Astrocyte (in vitro differentiated cells and primary cell): Measurements from ENCODE around the gene CFAP210. TPM values are rescaled to one million over a fixed set of nuclear protein-coding genes. Genes with fewer than 3 reads are reported as not detected.

Experiments
- DNase-seq: peaks from one replicate; pipeline ENCODE4 v3.0.0-alpha.2; 2010; ENCODE audit warnings: low read depth
- FAIRE-seq: peaks from 2 replicates; lab custom pipeline; 2011; peaks lifted over from hg19 to GRCh38; lab: Jason Lieb, UNC
- H2AFZ ChIP-seq: 2 replicates; pipeline ENCODE4 v1.6.0; 2012; ENCODE audit warnings: low read depth, low read length, inconsistent platforms
- H3K27ac ChIP-seq: 2 replicates; pipeline ENCODE4 v1.5.1; 2011; ENCODE audit warnings: low read depth, low read length, inconsistent platforms
- H3K27me3 ChIP-seq: 2 replicates; pipeline ENCODE4 v1.6.0; 2011; ENCODE audit warnings: low read length, inconsistent platforms; ENCODE audit not compliant: insufficient read depth
- H3K36me3 ChIP-seq: 2 replicates; pipeline ENCODE4 v1.5.1; 2011; ENCODE audit warnings: low read length, inconsistent platforms; ENCODE audit not compliant: insufficient read depth
- H3K4me1 ChIP-seq: 2 replicates; pipeline ENCODE4 v1.5.1; 2011; ENCODE audit warnings: low read length, inconsistent platforms; ENCODE audit not compliant: insufficient read depth
- H3K4me2 ChIP-seq: 2 replicates; pipeline ENCODE4 v1.6.0; 2012; ENCODE audit warnings: low read length, inconsistent platforms
- H3K4me3 ChIP-seq: 2 replicates; pipeline ENCODE4 v1.5.1; 2011; ENCODE audit warnings: low read depth, mild to moderate bottlenecking, low read length, inconsistent platforms; ENCODE audit not compliant: insufficient read depth
- H3K79me2 ChIP-seq: 2 replicates; pipeline ENCODE4 v1.6.0; 2012; ENCODE audit warnings: mild to moderate bottlenecking, low read length, inconsistent platforms; ENCODE audit not compliant: insufficient read depth
- H3K9ac ChIP-seq: 2 replicates; pipeline ENCODE4 v1.6.0; 2012; ENCODE audit warnings: mild to moderate bottlenecking, low read length, inconsistent platforms
- H3K9me3 ChIP-seq: 2 replicates; pipeline ENCODE4 v1.5.1; 2012; ENCODE audit warnings: low read depth, mild to moderate bottlenecking, low read length, inconsistent platforms; ENCODE audit not compliant: insufficient read depth
- H4K20me1 ChIP-seq: 2 replicates; pipeline ENCODE4 v1.6.0; 2012; ENCODE audit warnings: low read length, inconsistent platforms; ENCODE audit not compliant: insufficient read depth
- H3K27ac Mint-ChIP-seq: one replicate; pipeline ENCODE4 v1.8.0; 2021; ENCODE audit warnings: mild to moderate bottlenecking, mixed read lengths; ENCODE audit not compliant: unreplicated experiment
- H3K27me3 Mint-ChIP-seq: one replicate; pipeline ENCODE4 v1.8.0; 2021; ENCODE audit warnings: low read depth, mixed read lengths; ENCODE audit not compliant: unreplicated experiment
- H3K36me3 Mint-ChIP-seq: one replicate; pipeline ENCODE4 v1.8.0; 2021; ENCODE audit warnings: low read depth, mixed read lengths; ENCODE audit not compliant: unreplicated experiment
- H3K4me1 Mint-ChIP-seq: one replicate; pipeline ENCODE4 v1.8.0; 2021; ENCODE audit warnings: low read depth, mixed read lengths; ENCODE audit not compliant: unreplicated experiment
- H3K4me3 Mint-ChIP-seq: one replicate; pipeline ENCODE4 v1.8.0; 2021; ENCODE audit warnings: mild to moderate bottlenecking, moderate library complexity, mixed read lengths; ENCODE audit not compliant: unreplicated experiment
- H3K9me3 Mint-ChIP-seq: one replicate; pipeline ENCODE4 v1.8.0; 2021; ENCODE audit warnings: mild to moderate bottlenecking, mixed read lengths; ENCODE audit not compliant: unreplicated experiment
- CTCF ChIP-seq: IDR thresholded peaks from 2 replicates; pipeline ENCODE4 v1.5.1; 2011; ENCODE audit warnings: low read depth, mild to moderate bottlenecking, inconsistent platforms, low read length, moderate library complexity; ENCODE audit not compliant: insufficient read depth
- EZH2 ChIP-seq: IDR thresholded peaks from 2 replicates; pipeline ENCODE4 v1.6.1; 2012; ENCODE audit warnings: mild to moderate bottlenecking, low read length, inconsistent platforms; ENCODE audit not compliant: insufficient read depth
- total RNA-seq: library from RNA; stranded (reverse); gene quantifications from 2 replicates; pipeline ENCODE4 v1.2.1, GENCODE V29; 2021

CFAP210 gene
- total RNA-seq, 1 donor from 2014 or later: 0.20 TPM

- peaks cover 37% of the 10 kb centered on the region for H3K36me3 Mint-ChIP-seq
- H3K27ac Mint-ChIP-seq: no peak overlapping the region
- no peaks in the 10 kb centered on the region for H3K4me1 Mint-ChIP-seq
- H3K4me2 ChIP-seq: no peak overlapping the region
- peaks cover 38% of the 10 kb centered on the region for H3K36me3 ChIP-seq
- no peaks in the 10 kb centered on the region for H3K9me3 ChIP-seq
- no peaks in the 10 kb centered on the region for H3K4me1 ChIP-seq
- no peak overlapping the region for H3K9ac ChIP-seq
- H3K27me3 ChIP-seq: no peaks in the 10 kb centered on the region
- peaks cover 13% of the 10 kb centered on the region for H3K79me2 ChIP-seq
- H3K4me3 ChIP-seq: no peak overlapping the region
- H3K9me3 Mint-ChIP-seq: peaks cover 6% of the 10 kb centered on the region
- H2AFZ ChIP-seq: no peak overlapping the region
- TF ChIP-seq CTCF (no peak), EZH2 (no peak)
- H3K4me3 Mint-ChIP-seq: no peak overlapping the region
- H4K20me1 ChIP-seq: no peaks in the 10 kb centered on the region
- FAIRE-seq: no peak
- no peak for DNase-seq
- no peaks in the 10 kb centered on the region for H3K27me3 Mint-ChIP-seq
- no peak overlapping the region for H3K27ac ChIP-seq
Measured at GRCh38 chr2:169613876-169614275, 80.3 kb downstream of the CFAP210 start.

DNA sequence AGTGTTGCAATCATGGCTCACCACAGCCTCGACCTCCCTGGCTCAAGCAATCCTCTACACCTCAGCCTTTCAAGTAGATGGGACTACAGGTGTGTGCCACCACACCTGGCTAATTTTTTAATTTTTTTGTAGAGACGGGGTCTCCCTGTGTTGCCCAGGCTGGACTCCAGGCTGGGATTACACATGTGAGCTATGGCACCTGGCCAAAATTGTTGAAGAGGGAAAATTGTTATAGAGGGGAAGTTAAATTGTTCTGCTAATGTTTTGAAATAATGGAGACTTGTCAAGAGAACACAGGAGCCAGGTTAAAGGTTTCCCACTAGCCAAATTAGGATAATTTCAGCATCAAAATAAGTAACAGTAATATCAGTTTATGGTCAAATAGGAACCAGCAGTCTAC, 84.9 kb downstream of the CFAP210 start:
- Histone ChIP-seq H3K9me3 (no peaks in the 10 kb centered on the region), H3K9ac (no peak overlapping the region), H3K36me3 (peaks cover 33% of the 10 kb centered on the region), H3K4me2 (no peak overlapping the region), H3K79me2 (peaks cover 6% of the 10 kb centered on the region), H3K27me3 (no peaks in the 10 kb centered on the region), H4K20me1 (no peaks in the 10 kb centered on the region), H3K4me3 (no peak overlapping the region), H3K4me1 (no peaks in the 10 kb centered on the region), H2AFZ (no peak overlapping the region), H3K27ac (no peak overlapping the region)
- Mint-ChIP-seq H3K9me3 (no peaks in the 10 kb centered on the region), H3K4me3 (no peak overlapping the region), H3K4me1 (no peaks in the 10 kb centered on the region), H3K27me3 (no peaks in the 10 kb centered on the region), H3K36me3 (peaks cover 6% of the 10 kb centered on the region), H3K27ac (no peak overlapping the region)
- DNase-seq (no peak), FAIRE-seq (no peak)
- TF ChIP-seq CTCF: no peak
- TF ChIP-seq EZH2: no peak

DNA sequence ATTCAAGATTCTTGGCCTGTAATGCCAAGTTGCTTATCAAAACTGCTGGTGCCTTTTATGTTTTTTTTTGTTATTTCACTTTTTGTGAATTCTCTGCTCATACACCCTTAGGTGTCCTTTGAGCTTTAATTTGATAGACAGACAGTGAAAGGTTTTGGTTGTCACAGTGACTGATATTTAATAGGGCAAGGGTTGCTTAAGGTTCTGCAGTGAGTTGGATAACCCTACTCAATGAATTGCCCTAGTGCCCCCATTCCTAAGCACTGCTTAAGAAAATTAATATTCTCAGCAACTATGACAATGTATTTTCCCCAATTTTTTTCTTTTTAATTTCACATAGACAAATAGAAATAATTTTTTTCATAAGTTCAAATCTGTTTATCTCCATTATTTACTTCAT, 94.6 kb downstream of the CFAP210 start:
- Mint-ChIP-seq H3K36me3 (no peaks in the 10 kb centered on the region), H3K4me1 (no peaks in the 10 kb centered on the region), H3K4me3 (no peak overlapping the region), H3K9me3 (no peaks in the 10 kb centered on the region), H3K27me3 (no peaks in the 10 kb centered on the region), H3K27ac (peak overlapping the region; percentile 26)
- Histone ChIP-seq H3K27ac (no peak overlapping the region), H3K4me1 (no peaks in the 10 kb centered on the region), H3K27me3 (no peaks in the 10 kb centered on the region), H3K36me3 (no peaks in the 10 kb centered on the region), H3K9me3 (no peaks in the 10 kb centered on the region), H3K4me3 (no peak overlapping the region), H4K20me1 (peaks cover 47% of the 10 kb centered on the region), H3K4me2 (no peak overlapping the region), H2AFZ (no peak overlapping the region), H3K79me2 (peaks cover 96% of the 10 kb centered on the region), H3K9ac (no peak overlapping the region)
- no peak for DNase-seq
- no peak for TF ChIP-seq CTCF
- no peak for TF ChIP-seq EZH2
- no peak for FAIRE-seq
